GM19193 (cell line): Measurements from ENCODE around the gene PWP2.
"Not testable (repeated sequence)": the region's sequence is repeated elsewhere in the genome, so short reads cannot be mapped to it uniquely, and the experiment has no call there.

Experiments
- POLR2A ChIP-seq: IDR thresholded peaks from 4 replicates; pipeline ENCODE4 v1.6.1; 2011; ENCODE audit not compliant: insufficient read depth, insufficient read length; ENCODE audit errors: extremely low read depth

The PWP2 gene

GRCh38 chr21:44107026-44107501 lies at the start of gene PWP2:
TSS of gene PWP2 (plus strand) at chr21:44107399. CDS start at chr21:44107417, 18 bp downstream.
- TF ChIP-seq POLR2A, result not testable (repeated sequence)

- TF ChIP-seq POLR2A, result no peak
Measured at GRCh38 chr21:44057960-44058651, 49.1 kb upstream of the PWP2 start.

- TF ChIP-seq POLR2A, result no peak
Measured at GRCh38 chr21:44058652-44058964, 48.6 kb upstream of the PWP2 start.

- no peak for TF ChIP-seq POLR2A
Measured at GRCh38 chr21:44058981-44059380, 48.2 kb upstream of the PWP2 start.

GRCh38 chr21:44059710-44060109 lies 47.5 kb upstream of the PWP2 start:
- no peak for TF ChIP-seq POLR2A

- no peak for TF ChIP-seq POLR2A
Measured at GRCh38 chr21:44062380-44062779, 44.8 kb upstream of the PWP2 start.

- TF ChIP-seq POLR2A, result no peak
Measured at GRCh38 chr21:44063151-44063912, 43.9 kb upstream of the PWP2 start.

GRCh38 chr21:44064852-44065403 lies 42.3 kb upstream of the PWP2 start:
- no peak for TF ChIP-seq POLR2A

GRCh38 chr21:44065428-44065827 lies 41.8 kb upstream of the PWP2 start:
- TF ChIP-seq POLR2A, result no peak

GRCh38 chr21:44066116-44066515 lies 41.1 kb upstream of the PWP2 start:
- no peak for TF ChIP-seq POLR2A

GRCh38 chr21:44067011-44067839 lies 40.0 kb upstream of the PWP2 start:
- TF ChIP-seq POLR2A, result no peak

- TF ChIP-seq POLR2A, result no peak
Measured at GRCh38 chr21:44070391-44070790, 36.8 kb upstream of the PWP2 start.

- TF ChIP-seq POLR2A, result no peak
Measured at GRCh38 chr21:44071359-44072104, 35.7 kb upstream of the PWP2 start.

GRCh38 chr21:44072111-44072510 lies 35.1 kb upstream of the PWP2 start:
- no peak for TF ChIP-seq POLR2A

- TF ChIP-seq POLR2A, result no peak
Measured at GRCh38 chr21:44074315-44074958, 32.8 kb upstream of the PWP2 start.

GRCh38 chr21:44076316-44076715 lies 30.9 kb upstream of the PWP2 start:
- TF ChIP-seq POLR2A, result no peak
